ENCODE measurements around the gene SRSF11. TPM values are rescaled to one million over a fixed set of nuclear protein-coding genes. Genes with fewer than 3 reads are reported as not detected.

SRSF11 gene
- total and polyA plus RNA-seq, 7 donors = 47.0 to 74.8 (median 55.1) TPM

DNA sequence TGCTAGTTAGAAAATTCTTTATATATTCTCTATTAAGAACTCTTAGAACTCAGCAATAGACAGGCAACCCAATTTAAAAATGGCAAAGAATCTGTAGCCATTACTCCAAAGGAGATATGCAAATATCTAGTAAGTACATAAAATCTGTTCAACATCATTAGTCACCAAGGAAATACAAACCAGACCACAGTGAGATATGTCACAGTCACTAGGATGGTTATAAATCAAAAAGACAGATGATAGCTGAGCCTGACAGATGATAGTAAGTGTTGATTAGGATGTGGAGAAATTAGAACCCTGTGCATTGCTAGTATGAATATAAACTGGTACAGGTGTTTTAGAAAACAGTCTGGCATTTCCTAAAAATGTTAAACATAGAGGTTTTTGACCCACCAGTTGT is 26.6 kb downstream of the SRSF11 start:
- ATAC-seq (peak in 1 of 4 donors; percentile 27), DNase-seq (no peak)
- Histone ChIP-seq H3K9me3 (no peaks in the 10 kb centered on the region), H3K27ac (no peak overlapping the region), H3K27me3 (ENCODE audit: insufficient read depth in 3 of 3, low read length in 2 of 3) (no peaks in the 10 kb centered on the region), H3K4me1 (no peaks in the 10 kb centered on the region), H3K4me3 (no peak overlapping the region), H3K36me3 (ENCODE audit: insufficient read depth in 1 of 2, low read depth in 1 of 2) (peaks cover 4 to 99% of the 10 kb centered on the region in 2 donors)
- intact Hi-C loops (cut with DNase I) = loop anchor here in 1 of 2 donors (10.0 kb wide), 1 partner anchor 817 kb away; no protein-coding TSS in a partner anchor
- TF ChIP-seq CTCF (IDR thresholded peaks at IDR 0.05) = no peak

- no peaks in the 10 kb centered on the region for H3K9me3 ChIP-seq
- no peaks in the 10 kb centered on the region for H3K4me1 ChIP-seq
- intact Hi-C loops (cut with DNase I) = loop anchor here in 1 of 2 donors (10.0 kb wide), 1 partner anchor 816 kb away; no protein-coding TSS in a partner anchor
- H3K36me3 ChIP-seq (ENCODE audit: insufficient read depth in 1 of 2, low read depth in 1 of 2) = peaks cover 4 to 97% of the 10 kb centered on the region in 2 donors
- ATAC-seq (no peak), DNase-seq (no peak)
- H3K27me3 ChIP-seq (ENCODE audit: insufficient read depth in 3 of 3, low read length in 2 of 3) = no peaks in the 10 kb centered on the region
- H3K4me3 ChIP-seq = no peak overlapping the region
- no peak overlapping the region for H3K27ac ChIP-seq
- no peak for TF ChIP-seq CTCF (IDR thresholded peaks at IDR 0.05)
- WGBS, 3 donors = 77 to 84% (median 82%) methylated on average over 4 of the region's 4 CpGs
Measured at GRCh38 chr1:70248729-70249128, 27.5 kb downstream of the SRSF11 start.

- DNase-seq (no peak), ATAC-seq (peak in 2 of 4 donors; percentile 41 to 45)
- intact Hi-C loops (cut with DNase I) = no loop called here
- 67 to 86% (median 74%) methylated on average over 1 of the region's 1 CpG for WGBS, 3 donors
- Histone ChIP-seq H3K4me1 (no peaks in the 10 kb centered on the region), H3K36me3 (ENCODE audit: insufficient read depth in 1 of 2, low read depth in 1 of 2) (peaks cover 0 to 27% of the 10 kb centered on the region in 2 donors), H3K27ac (no peak overlapping the region), H3K27me3 (ENCODE audit: insufficient read depth in 3 of 3, low read length in 2 of 3) (no peaks in the 10 kb centered on the region), H3K9me3 (no peaks in the 10 kb centered on the region), H3K4me3 (no peak overlapping the region)
- no peak for TF ChIP-seq CTCF (IDR thresholded peaks at IDR 0.05)
Measured at GRCh38 chr1:70256664-70257063, 35.5 kb downstream of the SRSF11 start.

- ATAC-seq (peak in 2 of 4 donors; percentile 37 to 77), DNase-seq (no peak)
- H3K27me3 ChIP-seq (ENCODE audit: insufficient read depth in 3 of 3, low read length in 2 of 3) = no peaks in the 10 kb centered on the region
- intact Hi-C loops (cut with DNase I) = no loop called here
- H3K4me3 ChIP-seq = no peak overlapping the region
- no peaks in the 10 kb centered on the region for H3K9me3 ChIP-seq
- no peaks in the 10 kb centered on the region for H3K4me1 ChIP-seq
- H3K36me3 ChIP-seq (ENCODE audit: insufficient read depth in 1 of 2, low read depth in 1 of 2) = peaks cover 0 to 47% of the 10 kb centered on the region in 2 donors
- WGBS, 3 donors = 34 to 58% (median 42%) methylated on average over 7 of the region's 7 CpGs
- no peak for TF ChIP-seq CTCF (IDR thresholded peaks at IDR 0.05)
- peak overlapping the region; percentile 12 for H3K27ac ChIP-seq
Measured at GRCh38 chr1:70264839-70265238, 43.7 kb downstream of the SRSF11 start.

DNA sequence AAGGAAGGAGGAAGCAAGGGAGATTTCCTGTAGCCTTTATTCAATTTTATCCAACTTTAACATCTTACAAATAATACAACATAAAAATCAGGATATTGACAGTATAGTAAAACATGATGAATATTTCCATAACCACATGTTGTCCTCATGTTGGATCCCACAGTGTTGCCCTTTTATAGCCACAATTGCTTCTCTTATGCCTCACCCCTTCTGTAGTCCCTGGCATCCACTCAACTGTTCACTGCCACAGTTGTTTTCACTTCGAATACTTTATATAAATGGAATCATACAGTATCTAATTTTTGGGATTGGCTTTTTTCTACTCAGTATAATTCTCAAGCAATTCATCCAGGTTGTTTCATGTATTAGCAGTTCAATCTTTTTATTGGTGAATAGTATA is 44.8 kb downstream of the SRSF11 start:
- 76 to 85% (median 81%) methylated on average over 1 of the region's 1 CpG for WGBS, 3 donors
- no peak overlapping the region for H3K27ac ChIP-seq
- H3K4me3 ChIP-seq = no peak overlapping the region
- H3K27me3 ChIP-seq (ENCODE audit: insufficient read depth in 3 of 3, low read length in 2 of 3) = no peaks in the 10 kb centered on the region
- intact Hi-C loops (cut with DNase I) = no loop called here
- no peak for DNase-seq
- no peaks in the 10 kb centered on the region for H3K9me3 ChIP-seq
- H3K4me1 ChIP-seq = no peaks in the 10 kb centered on the region
- H3K36me3 ChIP-seq (ENCODE audit: insufficient read depth in 1 of 2, low read depth in 1 of 2) = peaks cover 0 to 56% of the 10 kb centered on the region in 2 donors
- no peak for TF ChIP-seq CTCF (IDR thresholded peaks at IDR 0.05)
- no peak for ATAC-seq

All from psoas muscle (tissue), 8 donors.